ENCODE data around the gene FAM83F. TPM values are rescaled to one million over a fixed set of nuclear protein-coding genes. Genes with fewer than 3 reads are reported as not detected.
"Not testable (repeated sequence)": the region's sequence is repeated elsewhere in the genome, so short reads cannot be mapped to it uniquely, and the experiment has no call there.

Gene FAM83F
- polyA plus RNA-seq, 1 experiment = not detected

GRCh38 chr22:39949964-39950737 is 44.6 kb upstream of the FAM83F start:
- ChIA-PET POLR2A (no interaction called here), CTCF (interaction anchor here (0.8 kb wide), 1 partner anchor 17 kb away, joined by 3 read pairs; no protein-coding TSS in a partner anchor)

GRCh38 chr22:39951603-39952293 is 43.0 kb upstream of the FAM83F start:
- H3K36me3 ChIP-seq (ENCODE audit: control insufficient read depth, insufficient read depth, low read length); H3K4me3 ChIP-seq (ENCODE audit: low read depth, low read length); POLR2A ChIA-PET; DNase-seq (ENCODE audit: low read depth): not testable (repeated sequence)
- H3K27me3 ChIP-seq (ENCODE audit: control insufficient read depth, insufficient read depth, low read length) = peaks cover 10% of the 10 kb centered on the region; the same call in 1 of the 2 replicates
- CTCF ChIA-PET = interaction anchor here (0.9 kb wide), 1 partner anchor 33 kb away, joined by 3 read pairs; no protein-coding TSS in a partner anchor

More at GRCh38 chr22:39949964-39950737, 44.6 kb upstream of the FAM83F start:
- no peak overlapping the region for H3K4me3 ChIP-seq (ENCODE audit: low read depth, low read length)
- DNase-seq (ENCODE audit: low read depth) = no peak
- no peaks in the 10 kb centered on the region for H3K36me3 ChIP-seq (ENCODE audit: control insufficient read depth, insufficient read depth, low read length)
- H3K27me3 ChIP-seq (ENCODE audit: control insufficient read depth, insufficient read depth, low read length) = peaks cover 10% of the 10 kb centered on the region; the same call in 1 of the 2 replicates
- no peak for TF ChIP-seq CTCF (IDR thresholded peaks at IDR 0.05; ENCODE audit: insufficient read depth, low read depth, low read length)

- no peaks in the 10 kb centered on the region for H3K36me3 ChIP-seq (ENCODE audit: control insufficient read depth, insufficient read depth, low read length)
- CTCF ChIA-PET = no interaction called here
- peaks cover 10% of the 10 kb centered on the region; the same call in 1 of the 2 replicates for H3K27me3 ChIP-seq (ENCODE audit: control insufficient read depth, insufficient read depth, low read length)
- no peak overlapping the region for H3K4me3 ChIP-seq (ENCODE audit: low read depth, low read length)
- POLR2A ChIA-PET = no interaction called here
- no peak for TF ChIP-seq CTCF (IDR thresholded peaks at IDR 0.05; ENCODE audit: insufficient read depth, low read depth, low read length)
- DNase-seq (ENCODE audit: low read depth) = no peak
Observed at GRCh38 chr22:39952347-39952746, 42.4 kb upstream of the FAM83F start.

GRCh38 chr22:39953101-39953500 is 41.7 kb upstream of the FAM83F start:
- Histone ChIP-seq H3K36me3 (ENCODE audit: control insufficient read depth, insufficient read depth, low read length) (no peaks in the 10 kb centered on the region), H3K4me3 (ENCODE audit: low read depth, low read length) (no peak overlapping the region), H3K27me3 (ENCODE audit: control insufficient read depth, insufficient read depth, low read length) (peaks cover 8% of the 10 kb centered on the region; the same call in 1 of the 2 replicates)
- no peak for TF ChIP-seq CTCF (IDR thresholded peaks at IDR 0.05; ENCODE audit: insufficient read depth, low read depth, low read length)
- CTCF ChIA-PET = no interaction called here
- POLR2A ChIA-PET = no interaction called here
- DNase-seq (ENCODE audit: low read depth) = no peak

GRCh38 chr22:39954584-39955055 is 40.1 kb upstream of the FAM83F start:
- Histone ChIP-seq H3K27me3 (ENCODE audit: control insufficient read depth, insufficient read depth, low read length) (peaks cover 8% of the 10 kb centered on the region; the same call in 1 of the 2 replicates), H3K36me3 (ENCODE audit: control insufficient read depth, insufficient read depth, low read length) (no peaks in the 10 kb centered on the region), H3K4me3 (ENCODE audit: low read depth, low read length) (no peak overlapping the region)
- no peak for TF ChIP-seq CTCF (IDR thresholded peaks at IDR 0.05; ENCODE audit: insufficient read depth, low read depth, low read length)
- POLR2A ChIA-PET = no interaction called here
- peak; percentile 37 for DNase-seq (ENCODE audit: low read depth)
- CTCF ChIA-PET = no interaction called here
